ENCODE data around the gene TAL1. TPM values are rescaled to one million over a fixed set of nuclear protein-coding genes. Genes with fewer than 3 reads are reported as not detected.
A peak's percentile ranks its signal among the peaks of the same experiment; 100 is the strongest.
"Not testable (repeated sequence)": the region's sequence is repeated elsewhere in the genome, so short reads cannot be mapped to it uniquely, and the experiment has no call there.

The TAL1 gene
- polyA plus RNA-seq (ENCODE audit: insufficient read length), result 4.4 TPM
- long read RNA-seq, donor 1, result 0 reads
- long read RNA-seq, donor 2, full-length matches to known transcripts, result 1 of 1 reads
- long read RNA-seq, donor 2, partial matches to known transcripts, result 0 of 1 reads
- long read RNA-seq, donor 2, other reads (novel, unspliced or antisense), result 0 of 1 reads
- long read RNA-seq, donor 3, partial matches to known transcripts, result 0 of 1 reads
- long read RNA-seq, donor 3, other reads (novel, unspliced or antisense), result 0 of 1 reads
- long read RNA-seq, donor 4, result 0 reads
- long read RNA-seq, donor 5, result 0 reads
- long read RNA-seq, donor 6, result 0 reads
- long read RNA-seq, donor 7, result 0 reads
- long read RNA-seq, donor 8, full-length matches to known transcripts, result 1 of 1 reads
- long read RNA-seq, donor 8, partial matches to known transcripts, result 0 of 1 reads
- long read RNA-seq, donor 8, other reads (novel, unspliced or antisense), result 0 of 1 reads

DNA sequence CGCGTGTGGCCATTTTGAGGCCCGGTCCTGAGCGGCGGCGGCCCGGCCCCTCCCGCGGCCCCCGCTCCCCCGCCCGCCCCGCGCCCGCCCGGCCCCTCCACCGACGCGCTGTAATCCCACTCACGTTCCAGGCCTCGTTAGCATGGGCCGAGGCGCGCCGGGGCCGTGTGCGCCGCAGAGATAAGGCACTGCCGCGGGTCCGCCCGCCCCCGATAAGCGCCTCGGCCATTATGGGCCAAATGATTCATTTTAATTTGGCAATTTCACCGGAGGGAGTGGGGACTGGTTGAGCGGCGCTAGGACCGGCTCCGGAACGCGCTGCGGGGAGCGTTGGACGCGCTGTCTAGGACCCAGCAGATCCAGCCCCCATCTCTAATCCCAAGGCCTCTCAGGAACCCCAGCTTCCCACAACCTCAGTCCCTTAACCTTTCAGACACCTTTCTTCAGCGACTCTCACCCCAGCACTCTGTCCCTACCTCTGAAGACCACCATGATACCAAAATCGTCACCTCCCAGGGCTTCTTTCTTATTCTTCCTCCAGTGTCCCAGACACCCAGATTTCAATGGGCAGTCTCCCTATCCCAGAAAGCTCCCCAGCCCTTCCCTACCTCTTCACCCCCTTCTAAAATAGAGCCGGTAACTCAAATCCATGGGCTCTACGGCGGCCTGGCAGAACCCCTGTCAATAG, at the start of gene TAL1:
TAL1 (minus strand) TSS at position 39 of the 688 bp plus-strand sequence. CDS start 6,337 bp downstream, outside the sequence.
- DNase-seq, result no peak

DNA sequence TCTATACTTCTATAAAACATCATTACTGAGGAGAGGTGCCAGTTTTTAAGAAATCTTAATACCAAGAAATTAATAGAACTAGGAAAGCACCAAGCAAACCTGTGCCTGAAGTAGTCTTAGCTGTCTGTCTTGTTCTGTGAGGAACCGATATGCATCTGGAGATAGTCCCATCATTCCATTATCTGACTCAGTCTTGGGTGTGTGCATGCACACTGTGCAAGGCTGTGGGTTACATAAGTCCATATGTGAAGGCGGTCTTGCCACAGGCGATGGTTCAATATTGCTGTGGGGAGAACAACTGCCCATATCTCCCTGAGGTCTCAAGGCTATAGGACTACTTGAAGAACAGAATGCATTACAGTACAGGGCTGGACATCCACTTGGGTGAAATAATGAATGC, 48.1 kb upstream of the TAL1 start:
- no peak for DNase-seq

DNA sequence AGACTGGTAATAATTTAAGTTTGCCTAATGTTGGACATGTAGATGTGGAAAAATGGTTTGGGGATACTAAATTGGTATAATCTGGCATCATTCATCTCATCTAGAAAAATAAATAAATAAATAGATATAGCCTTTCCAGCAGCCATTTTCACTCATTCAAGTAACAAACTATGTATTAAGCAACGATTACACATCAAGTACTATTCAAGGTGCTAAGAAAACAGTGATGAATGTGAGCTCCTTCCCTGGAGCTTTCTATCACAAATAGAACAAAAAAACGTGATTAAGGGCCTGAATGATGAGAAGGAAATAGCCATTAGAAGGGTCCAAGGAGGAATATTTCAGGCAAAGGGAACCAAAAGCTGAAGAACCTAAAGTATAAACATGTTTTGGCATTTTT, 44.8 kb upstream of the TAL1 start:
- DNase-seq, result no peak

DNA sequence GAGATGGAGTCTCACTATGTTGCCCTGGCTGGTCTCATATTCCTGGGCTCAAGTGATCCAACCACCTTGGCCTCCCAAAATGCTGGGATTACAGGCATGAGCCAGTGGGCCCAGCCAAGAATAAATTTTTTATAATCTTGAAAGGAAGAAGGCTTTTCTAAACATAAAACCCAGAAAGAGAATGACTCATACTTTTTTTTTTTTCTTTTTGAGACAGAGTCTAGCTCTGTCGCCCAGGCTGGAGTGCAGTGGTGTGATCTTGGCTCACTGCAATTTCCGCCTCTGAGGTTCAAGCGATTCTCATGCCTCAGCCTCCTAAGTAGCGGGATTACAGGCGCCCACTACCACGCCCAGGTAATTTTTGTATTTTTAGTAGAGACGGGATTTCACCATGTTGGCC, 43.8 kb upstream of the TAL1 start:
- DNase-seq, result not testable (repeated sequence)

DNA sequence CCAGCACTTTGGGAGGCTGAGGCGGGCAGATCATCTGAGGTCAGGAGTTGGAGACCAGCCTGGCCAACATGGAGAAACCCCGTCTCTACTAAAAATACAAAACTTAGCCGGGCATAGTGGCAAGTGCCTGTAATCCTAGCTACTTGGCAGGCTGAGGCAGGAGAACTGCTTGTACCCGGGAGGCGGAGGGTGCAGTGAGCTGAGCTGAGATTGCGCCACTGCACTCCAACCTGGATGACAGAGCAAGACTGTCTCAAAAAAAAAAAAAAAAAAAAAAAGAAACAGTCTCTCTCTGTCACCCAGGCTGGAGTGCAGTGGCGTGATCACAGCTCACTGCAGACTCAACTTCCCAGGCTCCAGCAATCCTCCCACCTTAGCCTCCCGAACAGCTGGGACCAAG, 33.5 kb upstream of the TAL1 start:
- DNase-seq, result not testable (repeated sequence)

DNA sequence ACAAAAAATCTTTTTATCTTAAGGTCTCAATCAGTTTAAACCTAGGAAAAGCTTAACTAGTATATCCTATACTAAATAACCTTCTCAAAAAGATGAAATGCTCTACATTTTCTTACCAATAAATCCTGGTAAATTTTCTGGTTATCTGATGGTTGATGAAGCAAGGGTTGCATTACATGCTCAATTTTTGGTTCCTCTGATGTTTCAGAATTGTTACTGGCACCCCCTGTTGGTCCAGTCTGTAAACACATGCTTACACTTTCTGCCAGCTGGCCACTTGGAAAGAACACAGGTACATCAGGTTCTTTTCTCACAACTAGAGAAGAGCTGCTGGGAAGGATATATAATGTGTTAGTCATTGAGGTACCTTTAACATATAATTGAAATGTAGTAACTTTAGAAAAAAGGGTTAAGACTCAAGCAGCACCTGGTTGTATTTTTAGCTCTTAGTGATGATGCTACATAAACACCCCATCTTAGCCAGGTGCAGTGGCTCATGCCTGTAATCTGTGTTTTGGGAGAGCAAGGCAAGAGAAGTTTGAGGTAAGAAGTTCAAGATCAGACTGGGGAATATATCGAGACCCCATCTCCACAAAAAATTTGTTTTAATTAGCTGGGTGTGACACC, 30.9 kb upstream of the TAL1 start:
- DNase-seq, result peak; percentile 18

DNA sequence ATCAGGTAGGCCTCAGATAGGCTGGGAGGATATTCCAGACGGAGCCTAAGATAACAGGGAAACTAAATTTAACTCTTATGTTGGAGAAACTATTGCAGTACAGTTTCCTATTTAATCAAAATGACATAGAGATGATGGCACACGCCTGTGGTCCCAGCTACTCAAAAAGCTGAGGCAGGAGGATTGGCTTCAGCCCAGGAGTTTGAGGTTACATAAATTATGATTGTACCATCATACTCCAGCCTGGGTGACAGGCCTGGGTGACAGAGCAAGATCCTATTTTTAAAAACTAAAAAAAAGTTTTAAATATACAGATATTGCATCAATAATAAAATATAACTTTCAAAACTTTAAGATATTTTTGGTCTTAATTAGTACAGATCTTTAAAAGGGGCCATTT, 25.2 kb upstream of the TAL1 start:
- no peak for DNase-seq

DNA sequence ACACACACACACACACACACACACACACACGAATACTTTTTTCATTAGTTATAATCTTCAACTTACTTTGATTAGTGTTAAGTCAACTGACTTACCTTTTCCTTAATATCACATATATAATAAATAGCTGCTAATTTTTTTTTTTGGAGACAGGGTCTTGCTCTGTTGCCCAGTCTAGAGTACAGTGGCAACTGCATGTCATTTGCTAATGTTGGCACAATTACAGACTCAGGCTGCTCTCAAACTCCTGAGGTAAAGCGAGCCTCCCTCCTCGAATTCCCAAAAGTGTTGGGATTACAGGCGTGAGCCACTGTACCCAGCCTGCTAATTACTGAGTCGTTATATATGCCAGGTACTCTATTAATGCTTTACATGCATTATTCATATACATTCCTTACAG, 20.8 kb upstream of the TAL1 start:
- no peak for DNase-seq

DNA sequence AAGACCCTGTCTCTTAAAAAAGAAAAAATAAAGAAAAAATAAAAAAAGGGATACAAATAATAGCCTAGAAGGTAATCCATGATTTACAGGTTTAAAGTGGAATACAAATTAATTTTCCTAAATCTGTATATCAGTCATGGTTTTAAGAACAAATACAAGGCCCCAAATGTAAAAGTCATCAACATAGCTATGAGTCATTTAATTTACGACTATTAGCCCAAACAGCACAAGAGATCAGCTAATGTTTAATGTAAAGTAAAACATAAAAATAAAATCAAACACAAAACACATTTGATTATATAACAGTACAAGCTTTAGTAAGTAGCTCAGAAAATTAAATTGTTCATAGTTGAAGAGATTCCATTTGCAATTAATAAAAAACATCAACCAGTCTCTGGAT, 20.3 kb upstream of the TAL1 start:
- no peak for DNase-seq

DNA sequence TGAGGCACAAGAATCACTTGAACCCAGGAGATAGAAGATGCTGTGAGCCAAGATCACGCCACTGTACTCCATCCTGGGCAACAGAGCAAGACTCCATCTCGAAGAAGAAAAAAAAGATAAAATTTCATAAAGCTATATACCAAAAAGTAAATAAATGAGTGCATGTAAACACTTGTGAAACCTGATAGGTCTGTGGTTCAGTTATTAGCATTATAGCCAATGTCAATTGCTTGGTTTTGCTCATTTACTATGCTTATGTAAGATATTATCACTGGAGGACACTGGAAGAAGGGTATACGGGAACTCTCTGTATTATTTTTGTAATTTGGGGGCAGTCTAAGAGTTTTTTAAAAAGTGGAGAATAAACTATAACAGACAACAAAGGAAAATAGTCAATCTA, 17.7 kb upstream of the TAL1 start:
- no peak for DNase-seq

DNA sequence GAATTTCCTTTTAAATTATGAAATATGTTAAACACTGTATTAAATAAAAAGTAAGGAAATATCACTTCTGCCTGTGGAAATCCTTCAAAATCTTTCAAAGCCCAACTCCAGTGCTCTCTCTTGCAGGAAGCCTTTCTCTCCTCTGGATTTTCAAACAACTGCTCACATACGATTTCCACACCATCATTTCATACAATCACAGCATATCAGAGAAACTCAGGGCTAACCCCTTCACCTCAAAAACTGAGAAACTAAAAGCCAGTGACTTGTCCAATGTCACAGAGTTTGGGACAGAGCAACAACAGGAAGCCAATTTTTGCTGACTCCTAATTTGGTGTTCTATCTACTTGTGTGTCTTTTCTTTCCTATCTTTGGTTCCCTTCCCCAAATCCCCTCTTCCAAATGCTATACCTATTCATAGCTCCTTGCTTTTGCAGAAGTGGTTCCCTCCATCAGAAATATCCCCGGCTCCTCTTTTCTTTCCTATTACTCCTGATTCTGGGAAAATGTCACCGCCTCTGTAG, 12.4 kb upstream of the TAL1 start:
- DNase-seq, result no peak

DNA sequence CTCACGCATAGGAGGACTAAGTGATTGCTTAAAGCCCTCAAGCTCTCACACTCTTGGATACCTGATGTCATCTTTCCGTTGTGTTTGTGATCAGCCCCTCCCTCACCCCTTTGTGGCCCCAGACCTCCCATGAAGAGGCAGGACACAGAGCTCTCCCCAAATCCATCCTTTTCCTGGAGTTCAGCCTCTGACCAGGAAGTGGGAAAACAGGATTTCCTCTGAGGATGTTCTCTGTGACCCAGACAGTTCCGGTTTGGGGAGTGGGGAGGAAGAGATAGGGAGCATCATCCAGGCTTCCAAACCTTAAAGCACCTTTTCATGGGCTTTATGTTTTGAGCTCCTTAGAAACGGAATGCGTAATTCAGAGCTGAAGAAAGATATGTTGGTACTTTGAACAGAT, 11.9 kb upstream of the TAL1 start:
- DNase-seq, result no peak

DNA sequence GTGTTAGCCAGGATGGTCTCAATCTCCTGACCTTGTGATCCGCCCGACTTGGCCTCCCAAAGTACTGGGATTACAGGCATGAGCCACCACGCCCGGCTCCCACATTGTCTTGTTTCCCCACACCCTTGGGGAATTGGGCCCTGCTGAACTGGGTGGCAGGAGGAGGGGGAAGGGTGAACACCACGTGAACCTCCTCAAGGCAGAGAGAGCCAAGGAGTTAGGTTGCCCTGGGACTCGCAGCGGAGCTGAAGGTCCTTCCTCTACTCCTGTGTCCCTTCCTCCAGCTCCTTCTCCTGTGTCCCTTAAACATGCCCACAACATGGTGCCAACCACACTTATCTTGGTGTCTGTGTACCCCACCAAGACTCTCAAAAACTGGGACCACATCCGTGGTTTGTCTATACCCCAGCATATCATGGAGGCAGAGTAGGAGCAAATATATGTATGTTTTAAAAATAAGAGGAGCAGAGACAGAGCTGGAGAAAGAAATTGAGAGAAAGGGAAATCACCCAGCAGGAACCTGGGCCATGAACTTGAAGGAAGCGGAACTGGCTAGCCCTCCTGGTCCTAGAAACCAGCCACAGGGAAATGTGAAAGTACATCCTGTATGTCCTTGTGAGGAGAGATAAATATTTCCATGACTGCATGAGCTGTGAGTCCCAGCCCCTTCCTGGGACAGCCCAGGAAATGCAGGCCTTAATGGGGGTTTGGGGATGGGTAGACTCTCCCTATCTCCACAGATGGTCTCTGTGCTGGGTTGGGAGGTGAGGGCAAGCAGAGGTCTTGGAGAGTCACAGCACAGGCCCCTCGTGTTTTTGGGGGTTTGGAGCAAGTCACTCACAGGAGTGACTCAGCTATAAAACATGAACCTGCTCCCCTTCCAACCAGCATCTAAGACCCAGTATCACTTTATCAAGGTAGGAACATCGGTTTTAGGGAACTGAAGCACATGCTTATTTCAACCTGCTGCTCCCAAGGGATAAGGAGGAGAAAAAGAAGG, 9.4 kb upstream of the TAL1 start:
- DNase-seq, result no peak

DNA sequence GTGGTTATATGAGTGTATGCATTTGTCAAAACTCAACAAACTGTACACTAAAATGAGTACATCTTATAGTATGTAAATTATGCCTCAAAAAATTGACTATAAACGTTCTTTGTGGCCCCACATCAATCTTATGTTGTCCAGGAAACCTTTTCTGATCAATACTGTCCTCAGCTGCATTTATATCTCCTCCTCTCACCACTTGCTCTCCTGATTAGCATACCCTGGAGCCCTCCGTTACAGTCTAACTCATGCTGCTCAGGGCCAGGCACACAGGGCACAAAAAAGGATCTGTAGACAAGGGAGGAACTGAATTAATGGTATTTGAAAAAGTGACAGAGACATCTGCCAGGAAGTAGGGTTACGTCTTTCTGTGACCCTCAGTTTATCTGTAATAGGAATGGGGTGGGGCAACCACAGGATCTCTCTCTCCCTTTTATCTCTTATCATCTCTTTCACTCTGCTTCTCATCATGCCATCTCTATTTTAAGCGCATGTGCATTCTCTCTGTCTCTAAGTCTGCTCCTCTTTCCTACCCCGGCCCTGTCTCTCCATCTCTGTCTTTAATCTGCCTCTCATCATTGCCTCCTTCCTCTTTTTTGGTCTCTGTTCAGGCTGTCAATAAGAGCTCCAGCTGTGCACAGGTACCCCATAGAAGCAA, 7.0 kb upstream of the TAL1 start:
- DNase-seq, result no peak

DNA sequence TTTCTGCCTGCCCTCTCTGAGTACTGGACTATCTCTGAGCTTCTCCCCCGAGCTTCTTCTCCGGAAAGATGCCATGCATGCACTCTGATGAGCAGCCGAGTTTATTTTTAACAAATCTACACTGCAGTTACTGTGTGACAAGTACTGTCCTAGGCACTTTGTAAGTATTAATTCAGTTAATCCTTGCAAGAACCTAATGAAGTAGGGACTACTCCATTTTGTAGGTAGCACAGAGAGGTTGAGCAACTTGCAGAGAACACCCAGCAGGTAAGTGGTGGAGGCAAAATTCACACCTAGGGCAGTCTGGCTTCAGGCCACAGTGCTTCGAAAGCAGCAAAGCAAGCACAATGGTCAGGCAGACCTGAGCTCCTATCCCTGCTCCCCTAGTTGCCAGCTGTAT, 3.8 kb upstream of the TAL1 start:
- DNase-seq, result no peak

DNA sequence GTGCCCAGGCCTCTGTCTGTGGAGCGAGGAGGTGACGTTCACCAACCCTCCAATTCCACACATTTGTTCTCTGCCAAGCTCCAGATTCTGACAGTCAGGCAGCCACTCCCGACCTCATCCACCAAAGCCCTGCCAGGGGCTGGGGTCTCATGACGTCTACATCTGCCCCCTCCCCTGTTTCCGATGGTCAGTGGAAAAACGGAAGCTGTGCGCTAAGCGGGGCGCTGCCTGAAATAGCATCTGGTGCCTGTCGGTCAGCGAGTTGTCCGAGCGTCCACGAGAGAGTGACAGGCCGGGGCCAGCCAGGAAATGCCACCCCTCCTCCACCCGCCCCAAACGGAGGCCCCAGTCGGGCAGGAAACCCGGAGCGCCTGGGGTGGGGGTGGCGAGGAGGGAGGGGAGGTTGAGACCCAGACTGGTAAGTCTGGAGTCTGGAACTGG, 3.2 kb upstream of the TAL1 start:
- DNase-seq, result no peak

DNA sequence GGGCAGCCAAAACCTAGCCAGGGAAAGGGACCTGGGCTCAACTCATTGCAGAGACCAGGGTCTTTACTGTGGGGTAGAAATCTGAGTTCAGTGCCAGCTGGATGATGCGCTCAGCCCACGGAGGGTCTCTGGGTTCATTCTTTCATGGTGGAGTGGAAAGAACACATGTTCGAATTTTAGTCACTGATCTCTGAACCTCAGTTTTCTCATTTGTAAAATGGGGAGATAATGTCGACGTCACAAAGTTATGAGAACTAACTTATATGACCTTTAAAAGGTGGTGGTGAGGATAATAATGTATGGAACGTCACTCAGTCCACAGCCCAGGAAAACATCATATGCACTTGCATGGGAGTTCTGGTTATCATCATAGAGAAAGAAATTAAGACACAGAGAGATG, 1.2 kb upstream of the TAL1 start:
- DNase-seq, result no peak

DNA sequence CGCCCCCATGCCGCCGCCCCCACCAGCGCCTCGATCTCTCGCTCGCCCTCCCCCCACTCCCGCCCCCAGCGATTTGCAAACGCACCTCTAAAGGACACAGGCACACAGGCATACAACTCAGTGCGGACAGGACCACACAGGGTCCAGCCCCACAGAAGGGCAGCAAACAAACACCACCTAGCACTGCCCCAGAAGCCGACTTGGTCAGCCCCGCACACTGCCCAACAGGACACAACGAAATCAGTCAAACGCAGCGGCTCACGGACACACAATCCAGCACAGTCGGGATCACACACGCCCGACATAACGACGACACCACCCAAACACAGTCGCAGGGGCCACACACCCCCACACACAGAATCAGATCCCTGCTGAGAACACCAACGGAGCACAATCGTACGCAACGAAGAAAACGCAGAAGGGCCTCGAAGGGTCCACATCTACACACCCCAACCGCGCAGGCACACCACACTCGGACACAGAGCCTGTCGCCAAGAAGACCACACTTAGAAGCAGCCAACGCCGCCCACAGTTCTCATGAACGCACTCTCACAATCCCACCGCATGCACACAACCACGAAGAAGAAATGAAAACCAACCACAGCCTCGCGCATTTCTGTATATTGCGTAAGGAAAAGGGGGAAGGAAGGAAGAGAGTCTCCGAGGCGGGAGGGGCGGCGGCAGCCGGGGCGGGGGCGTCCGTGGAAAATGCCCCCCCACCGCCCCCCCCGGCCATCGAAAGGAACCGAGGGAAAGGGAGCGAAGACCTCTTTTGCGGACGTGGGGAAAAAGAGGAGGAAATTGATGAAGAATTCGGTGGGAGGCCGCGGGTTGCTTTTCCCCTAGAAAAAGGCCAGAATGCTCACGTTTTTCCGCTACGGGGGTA, 481 bp downstream of the TAL1 start:
- DNase-seq, result peak; percentile 45

DNA sequence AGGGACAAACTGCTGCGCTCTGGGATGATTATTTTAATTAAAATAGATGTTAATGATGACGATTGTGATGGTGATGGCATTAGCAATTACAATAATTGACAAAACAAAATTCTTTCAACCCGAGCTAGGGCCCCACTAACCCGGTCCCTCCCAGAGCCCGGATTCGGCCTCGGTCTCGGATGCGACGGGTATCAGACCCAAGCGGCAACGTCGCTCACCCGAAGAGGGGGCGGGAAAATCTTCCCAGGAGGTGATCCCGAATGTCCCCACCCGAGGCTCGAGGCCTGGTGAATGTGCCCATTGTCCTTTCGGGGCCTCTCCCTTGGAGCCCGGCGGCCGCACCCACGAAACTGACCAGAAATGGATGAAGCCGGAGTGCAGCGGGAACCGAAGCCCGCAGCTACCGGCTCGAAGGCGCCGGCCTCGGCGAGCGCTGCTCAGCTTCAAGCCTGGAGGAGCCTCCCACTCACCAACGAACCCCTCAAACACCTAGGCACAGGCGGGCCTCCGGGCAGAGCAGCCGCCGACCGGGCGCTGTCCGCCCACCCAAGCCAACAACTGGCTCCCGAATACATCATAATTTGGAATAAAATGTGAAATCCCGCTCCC, 1.2 kb downstream of the TAL1 start:
- DNase-seq, result no peak
